ENCODE data around the gene SH3RF3.

GRCh38 chr2:109091526-109091925 lies 37.5 kb upstream of the SH3RF3 start:
- TF ChIP-seq CTCF (IDR thresholded peaks at IDR 0.05 in 2 of 3, conservative IDR thresholded peaks at IDR 0.05 in 1 of 3; ENCODE audit: borderline replicate concordance in 1 of 3, insufficient read depth in 1 of 3, low read depth in 2 of 3, low read length in 2 of 3) (no peak), POLR2AphosphoS5 (IDR thresholded peaks at IDR 0.05; ENCODE audit: low read depth, low read length) (no peak), SIN3A (IDR thresholded peaks at IDR 0.05; ENCODE audit: low read depth) (no peak), JUND (IDR thresholded peaks at IDR 0.05) (no peak), EZH2phosphoT487 (IDR thresholded peaks at IDR 0.05; ENCODE audit: borderline replicate concordance) (no peak), RAD21 (IDR thresholded peaks at IDR 0.05; ENCODE audit: low read depth) (no peak), CEBPB (IDR thresholded peaks at IDR 0.05; ENCODE audit: low read depth) (no peak), POLR2A (IDR thresholded peaks at IDR 0.05; ENCODE audit: borderline replicate concordance, extremely low read depth, insufficient read depth, insufficient read length) (no peak), ELF1 (IDR thresholded peaks at IDR 0.05; ENCODE audit: borderline replicate concordance, low read depth) (no peak)

Data from HCT116 (cell line).